Uterus (tissue), 2 donors: ENCODE measurements around the gene SNX22.

Source experiments
- CTCF ChIP-seq, 4 experiments: fragments of 200-600 bp in 2 of 4; fragments of 450-650 bp in 2 of 4; sonication (generic) in 2 of 4; IDR thresholded peaks; one replicate each; pipeline ENCODE4 v1.5.1; 2016 to 2019; ENCODE audit warnings: antibody characterized with exemption in 4 of 4, mild to moderate bottlenecking in 2 of 4, moderate library complexity in 1 of 4
- POLR2A ChIP-seq, 2 donors: fragments of 450-650 bp; IDR thresholded peaks; one replicate each; pipeline ENCODE4 v1.6.1; 2016; ENCODE audit warnings: antibody characterized with exemption in 2 of 2, mild to moderate bottlenecking in 1 of 2, moderate library complexity in 1 of 2

GRCh38 chr15:64137226-64137833 is 14.2 kb upstream of the SNX22 start:
- TF ChIP-seq CTCF (IDR thresholded peaks at IDR 0.05), result no peak
- no peak for TF ChIP-seq POLR2A (IDR thresholded peaks at IDR 0.05)
